ENCODE data around the gene SPRR2D. TPM values are rescaled to one million over a fixed set of nuclear protein-coding genes. Genes with fewer than 3 reads are reported as not detected.

SPRR2D gene
- total RNA-seq, result not detected
- not detected for polyA plus RNA-seq
- not detected for total RNA-seq

DNA sequence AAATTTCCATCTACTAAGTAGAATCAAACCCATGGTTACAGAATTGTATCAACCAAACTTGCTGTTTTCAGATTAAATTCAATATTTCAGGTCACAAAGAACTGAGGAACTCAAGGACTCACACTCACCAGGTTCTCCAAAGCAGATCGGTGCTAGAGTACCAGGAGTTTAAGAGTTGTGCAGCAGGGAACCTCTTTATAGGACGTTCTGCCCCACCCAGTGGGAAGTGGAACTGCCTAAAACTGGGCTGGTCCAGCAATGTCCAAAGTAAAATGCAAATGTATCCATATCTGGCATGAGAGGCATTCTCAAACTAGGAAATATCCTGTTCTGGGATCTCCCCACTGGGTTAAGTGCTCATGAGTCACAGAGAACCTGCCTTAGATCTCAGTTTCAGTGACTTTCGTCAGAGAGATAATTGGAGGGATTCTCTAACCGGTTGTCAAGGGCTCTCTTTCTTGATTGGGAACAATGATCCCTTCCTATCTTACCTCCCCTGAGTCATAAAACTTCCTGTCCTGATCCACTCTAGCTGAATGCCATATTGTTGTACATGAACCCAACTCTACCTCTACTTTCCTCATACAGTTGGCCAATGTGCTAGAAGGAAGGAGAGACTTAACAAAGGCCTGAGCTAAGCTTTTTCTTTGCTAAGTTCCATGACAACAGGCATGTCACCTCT, at the start of gene SPRR2D:
Gene SPRR2D, minus strand, starts transcription at position 171 of the 682 bp plus-strand sequence. CDS start 774 bp downstream, outside the sequence.
- Histone ChIP-seq H3K4me1 (ENCODE audit: control insufficient read depth in 2 of 2, insufficient read depth in 2 of 2, low read length in 2 of 2) (no peaks in the 10 kb centered on the region), H3K27ac (ENCODE audit: low read depth, low read length) (no peak within 1 kb of the TSS), H3K4me3 (ENCODE audit: low read length) (no peak within 1 kb of the TSS), H3K27me3 (ENCODE audit: control insufficient read depth in 2 of 2, insufficient read depth in 2 of 2, low read length in 2 of 2) (no peaks in the 10 kb centered on the region), H3K9me3 (ENCODE audit: control insufficient read depth in 2 of 3, low read length in 3 of 3) (no peaks in the 10 kb centered on the region), H3K36me3 (ENCODE audit: control insufficient read depth in 2 of 3, insufficient read depth in 3 of 3, low read length in 3 of 3) (no peaks in the 10 kb centered on the region)
- no peak for ATAC-seq
- Mint-ChIP-seq H3K36me3 (no peaks in the 10 kb centered on the region), H3K27ac (no peak within 1 kb of the TSS), H3K9me3 (peaks cover 0 to 4% (median 0%) of the 10 kb centered on the region in 11 donors), H3K27me3 (peaks cover 24 to 61% (median 51%) of the 10 kb centered on the region in 5 donors), H3K4me1 (no peaks in the 10 kb centered on the region), H3K4me3 (no peak within 1 kb of the TSS)
- CTCF ChIA-PET, result no interaction called here
- DNase-seq, result no peak
- intact Hi-C loops (cut with micrococcal nuclease), result no loop called here
- POLR2A ChIA-PET, result no interaction called here

DNA sequence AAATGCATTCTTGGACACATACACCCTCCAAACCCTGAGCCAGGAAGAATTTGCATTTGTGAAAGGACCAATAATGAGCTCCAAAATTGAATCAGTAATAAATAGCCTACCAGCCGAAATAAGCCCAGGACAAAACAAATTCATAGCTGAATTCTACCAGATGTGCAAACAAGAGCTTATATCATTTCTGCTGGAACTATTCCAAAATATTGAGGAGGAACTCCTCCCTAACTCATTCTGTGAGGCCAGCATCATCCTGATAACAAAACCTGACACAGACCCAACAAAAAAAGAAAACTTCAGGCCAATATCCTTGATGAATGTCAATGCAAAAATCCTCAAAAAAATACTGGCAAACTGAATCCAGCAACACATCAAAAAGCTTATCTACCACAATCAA, 46.7 kb upstream of the SPRR2D start:
- Mint-ChIP-seq H3K9me3 (peaks cover 0 to 6% (median 0%) of the 10 kb centered on the region in 11 donors), H3K36me3 (no peaks in the 10 kb centered on the region), H3K27me3 (peaks cover 12 to 27% (median 26%) of the 10 kb centered on the region in 5 donors), H3K4me3 (no peak overlapping the region), H3K4me1 (no peaks in the 10 kb centered on the region), H3K27ac (no peak overlapping the region)
- ChIA-PET POLR2A (no interaction called here), CTCF (no interaction called here)
- Histone ChIP-seq H3K27me3 (ENCODE audit: control insufficient read depth in 2 of 2, insufficient read depth in 2 of 2, low read length in 2 of 2) (no peaks in the 10 kb centered on the region), H3K27ac (ENCODE audit: low read depth, low read length) (no peak overlapping the region), H3K36me3 (ENCODE audit: control insufficient read depth in 2 of 3, insufficient read depth in 3 of 3, low read length in 3 of 3) (no peaks in the 10 kb centered on the region), H3K4me3 (ENCODE audit: low read length) (no peak overlapping the region), H3K9me3 (ENCODE audit: control insufficient read depth in 2 of 3, low read length in 3 of 3) (no peaks in the 10 kb centered on the region), H3K4me1 (ENCODE audit: control insufficient read depth in 2 of 2, insufficient read depth in 2 of 2, low read length in 2 of 2) (no peaks in the 10 kb centered on the region)
- intact Hi-C loops (cut with micrococcal nuclease), result no loop called here
- no peak for DNase-seq
- ATAC-seq, result no peak

DNA sequence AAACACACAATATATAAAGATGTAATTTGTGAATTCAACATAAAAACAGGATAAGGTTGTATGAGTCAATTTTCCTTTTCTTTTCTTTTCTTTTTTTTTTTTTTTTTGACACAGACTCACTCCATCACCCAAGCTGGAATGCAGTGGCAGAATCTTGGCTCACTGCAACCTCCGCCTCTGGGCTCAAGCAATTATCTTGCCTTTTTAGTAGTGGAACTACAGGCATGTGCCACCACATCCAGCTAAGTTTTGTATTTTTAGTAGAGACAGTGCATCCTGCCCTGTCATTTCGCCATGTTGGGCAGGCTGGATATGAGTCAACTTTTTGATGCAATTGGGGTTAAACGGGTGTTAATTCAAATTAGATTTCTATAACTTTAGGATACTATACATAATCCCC, 40.8 kb upstream of the SPRR2D start:
- no peak overlapping the region for H3K27ac ChIP-seq (ENCODE audit: low read depth, low read length)
- no peaks in the 10 kb centered on the region for H3K4me1 Mint-ChIP-seq
- ATAC-seq (no peak), DNase-seq (no peak)
- intact Hi-C loops (cut with micrococcal nuclease), result no loop called here
- H3K4me1 ChIP-seq (ENCODE audit: control insufficient read depth in 2 of 2, insufficient read depth in 2 of 2, low read length in 2 of 2), result no peaks in the 10 kb centered on the region
- no peak overlapping the region for H3K27ac Mint-ChIP-seq
- no peak overlapping the region for H3K4me3 ChIP-seq (ENCODE audit: low read length)
- ChIA-PET CTCF (no interaction called here), POLR2A (no interaction called here)
- H3K27me3 ChIP-seq (ENCODE audit: control insufficient read depth in 2 of 2, insufficient read depth in 2 of 2, low read length in 2 of 2), result no peaks in the 10 kb centered on the region
- H3K27me3 Mint-ChIP-seq, result peaks cover 2 to 37% (median 31%) of the 10 kb centered on the region in 5 donors
- no peaks in the 10 kb centered on the region for H3K9me3 ChIP-seq (ENCODE audit: control insufficient read depth in 2 of 3, low read length in 3 of 3)
- H3K36me3 ChIP-seq (ENCODE audit: control insufficient read depth in 2 of 3, insufficient read depth in 3 of 3, low read length in 3 of 3), result no peaks in the 10 kb centered on the region
- H3K36me3 Mint-ChIP-seq, result peaks cover 0 to 5% (median 3%) of the 10 kb centered on the region in 5 donors
- H3K4me3 Mint-ChIP-seq, result no peak overlapping the region
- H3K9me3 Mint-ChIP-seq, result peaks cover 0 to 31% (median 10%) of the 10 kb centered on the region in 11 donors

DNA sequence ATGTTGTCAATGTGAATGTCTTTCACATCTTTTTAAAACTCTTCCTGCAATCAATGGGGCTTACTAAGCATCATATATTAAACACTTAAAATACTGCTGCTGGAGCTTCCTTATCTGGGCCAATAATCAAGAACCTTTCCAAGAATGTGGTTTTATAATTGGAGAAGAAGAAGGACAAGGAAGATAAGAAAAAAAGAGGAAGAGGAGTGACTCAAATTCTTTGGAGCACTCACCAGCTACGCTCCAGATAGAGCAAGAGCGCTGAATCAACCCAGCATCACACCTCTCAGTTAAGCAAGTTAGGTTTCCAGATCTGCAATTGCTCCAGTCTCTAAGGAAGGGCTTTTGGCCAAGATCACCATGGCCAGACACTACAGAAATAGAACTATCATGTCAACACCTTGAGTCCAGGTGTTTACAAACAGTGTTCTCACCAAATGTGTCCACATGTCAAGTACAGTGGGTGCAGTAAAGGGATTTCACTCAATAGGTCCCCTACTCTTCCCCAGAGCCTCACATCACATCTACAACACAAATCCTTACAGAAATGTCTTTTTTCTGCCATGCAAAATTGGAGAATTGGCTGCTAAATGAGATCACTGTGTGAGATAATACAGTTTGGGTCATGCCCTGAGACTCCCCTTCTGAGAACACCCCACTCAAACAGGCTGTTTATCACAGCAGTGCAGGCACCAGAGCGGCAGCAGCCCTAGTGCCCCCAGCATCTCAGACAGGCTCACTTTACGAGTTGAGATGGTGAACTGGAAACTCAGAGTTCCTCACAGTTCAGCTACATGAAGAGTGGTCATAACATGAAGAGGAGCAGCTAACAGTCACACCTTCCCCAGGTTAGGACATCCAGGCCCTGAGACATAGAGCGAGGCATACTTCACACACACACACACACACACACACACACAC, 32.1 kb upstream of the SPRR2D start:
- Histone ChIP-seq H3K36me3 (ENCODE audit: control insufficient read depth in 2 of 3, insufficient read depth in 3 of 3, low read length in 3 of 3) (no peaks in the 10 kb centered on the region), H3K27me3 (ENCODE audit: control insufficient read depth in 2 of 2, insufficient read depth in 2 of 2, low read length in 2 of 2) (no peaks in the 10 kb centered on the region), H3K4me3 (ENCODE audit: low read length) (no peak overlapping the region), H3K9me3 (ENCODE audit: control insufficient read depth in 2 of 3, low read length in 3 of 3) (no peaks in the 10 kb centered on the region), H3K4me1 (ENCODE audit: control insufficient read depth in 2 of 2, insufficient read depth in 2 of 2, low read length in 2 of 2) (no peaks in the 10 kb centered on the region), H3K27ac (ENCODE audit: low read depth, low read length) (no peak overlapping the region)
- DNase-seq, result no peak
- H3K27ac Mint-ChIP-seq, result no peak overlapping the region
- CTCF ChIA-PET, result no interaction called here
- H3K9me3 Mint-ChIP-seq, result peaks cover 0 to 8% (median 3%) of the 10 kb centered on the region in 11 donors
- H3K36me3 Mint-ChIP-seq, result peaks cover 0 to 4% (median 0%) of the 10 kb centered on the region in 5 donors
- no peaks in the 10 kb centered on the region for H3K4me1 Mint-ChIP-seq
- H3K4me3 Mint-ChIP-seq, result no peak overlapping the region
- H3K27me3 Mint-ChIP-seq, result peaks cover under 1 to 27% (median 19%) of the 10 kb centered on the region in 5 donors
- POLR2A ChIA-PET, result no interaction called here
- intact Hi-C loops (cut with micrococcal nuclease), result no loop called here
- no peak for ATAC-seq

DNA sequence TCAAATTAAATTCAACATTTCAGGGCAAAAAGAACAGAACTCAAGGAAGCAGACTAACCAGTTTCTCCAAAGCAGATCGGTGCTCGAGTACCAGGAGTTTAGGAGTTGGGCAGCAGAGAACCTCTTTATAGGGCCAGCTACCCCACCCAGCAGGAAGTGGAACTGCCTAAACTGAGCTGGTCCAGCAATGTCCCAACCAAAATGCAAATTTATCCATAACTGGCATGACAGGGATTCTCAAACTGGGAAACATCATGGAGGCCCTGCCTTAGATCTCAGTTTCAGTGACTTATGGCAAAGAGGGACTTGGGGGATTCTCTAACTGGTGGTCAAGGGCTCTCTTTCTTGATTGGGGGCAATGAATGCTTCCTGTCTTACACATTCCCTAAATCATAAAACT, 30.6 kb upstream of the SPRR2D start, which contains the start of gene SPRR2B:
Gene SPRR2B, minus strand, starts transcription at position 101 of the 400 bp plus-strand sequence. CDS start 772 bp downstream, outside the sequence.
- Mint-ChIP-seq H3K27ac (no peak within 1 kb of the TSS), H3K27me3 (peaks cover 5 to 32% (median 30%) of the 10 kb centered on the region in 5 donors)

DNA sequence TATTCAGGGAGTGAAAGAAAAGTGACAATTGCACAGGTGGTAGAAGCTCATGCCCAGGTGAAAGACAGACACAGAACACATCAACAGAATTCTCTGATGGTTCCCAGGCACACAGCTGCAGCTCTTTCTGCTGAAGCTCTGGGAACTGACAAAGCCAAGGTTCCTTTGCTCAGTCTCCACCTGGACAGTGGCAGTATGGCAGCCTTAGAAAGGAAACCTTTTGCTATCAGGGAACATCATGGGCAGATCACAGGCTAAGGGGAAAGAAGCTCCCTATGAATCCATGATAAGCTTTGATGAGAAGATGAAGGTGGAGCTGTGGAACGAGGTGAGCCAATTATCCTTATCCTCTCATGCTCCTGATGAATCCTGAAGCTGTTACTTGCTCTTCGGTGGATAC, 29.3 kb upstream of the SPRR2D start:
- no peaks in the 10 kb centered on the region for H3K4me1 Mint-ChIP-seq
- H3K36me3 Mint-ChIP-seq, result no peaks in the 10 kb centered on the region
- no peak overlapping the region for H3K27ac Mint-ChIP-seq
- H3K4me1 ChIP-seq (ENCODE audit: control insufficient read depth in 2 of 2, insufficient read depth in 2 of 2, low read length in 2 of 2), result no peaks in the 10 kb centered on the region
- H3K9me3 Mint-ChIP-seq, result no peaks in the 10 kb centered on the region
- H3K4me3 Mint-ChIP-seq, result no peak overlapping the region
- no peaks in the 10 kb centered on the region for H3K27me3 ChIP-seq (ENCODE audit: control insufficient read depth in 2 of 2, insufficient read depth in 2 of 2, low read length in 2 of 2)
- peaks cover 5 to 39% (median 34%) of the 10 kb centered on the region in 5 donors for H3K27me3 Mint-ChIP-seq
- ChIA-PET POLR2A (no interaction called here), CTCF (no interaction called here)
- no peak overlapping the region for H3K27ac ChIP-seq (ENCODE audit: low read depth, low read length)
- DNase-seq (no peak), ATAC-seq (no peak)
- intact Hi-C loops (cut with micrococcal nuclease), result no loop called here
- no peaks in the 10 kb centered on the region for H3K36me3 ChIP-seq (ENCODE audit: control insufficient read depth in 2 of 3, insufficient read depth in 3 of 3, low read length in 3 of 3)
- H3K4me3 ChIP-seq (ENCODE audit: low read length), result no peak overlapping the region
- no peaks in the 10 kb centered on the region for H3K9me3 ChIP-seq (ENCODE audit: control insufficient read depth in 2 of 3, low read length in 3 of 3)

More for the DNA sequence above, 30.6 kb upstream of the SPRR2D start, which contains the start of gene SPRR2B:
- ATAC-seq (no peak), DNase-seq (no peak)
- no peaks in the 10 kb centered on the region for H3K36me3 ChIP-seq (ENCODE audit: control insufficient read depth in 2 of 3, insufficient read depth in 3 of 3, low read length in 3 of 3)
- no peak within 1 kb of the TSS for H3K27ac ChIP-seq (ENCODE audit: low read depth, low read length)
- intact Hi-C loops (cut with micrococcal nuclease), result loop anchor here in 1 of 2 donors (1.0 kb wide), 1 partner anchor 23 kb away; the partner anchor contains the start of gene SPRR2E
- no peak within 1 kb of the TSS for H3K4me3 ChIP-seq (ENCODE audit: low read length)
- H3K4me1 ChIP-seq (ENCODE audit: control insufficient read depth in 2 of 2, insufficient read depth in 2 of 2, low read length in 2 of 2), result no peaks in the 10 kb centered on the region
- H3K9me3 ChIP-seq (ENCODE audit: control insufficient read depth in 2 of 3, low read length in 3 of 3), result no peaks in the 10 kb centered on the region
- no peaks in the 10 kb centered on the region for H3K27me3 ChIP-seq (ENCODE audit: control insufficient read depth in 2 of 2, insufficient read depth in 2 of 2, low read length in 2 of 2)
- Mint-ChIP-seq H3K9me3 (no peaks in the 10 kb centered on the region), H3K36me3 (no peaks in the 10 kb centered on the region), H3K4me1 (no peaks in the 10 kb centered on the region), H3K4me3 (no peak within 1 kb of the TSS)
- CTCF ChIA-PET, result no interaction called here
- POLR2A ChIA-PET, result no interaction called here
